COR-L47 (cell line): Measurements from ENCODE around the gene SLC23A3.
A peak's percentile ranks its signal among the peaks of the same experiment; 100 is the strongest.
"Not testable (repeated sequence)": the region's sequence is repeated elsewhere in the genome, so short reads cannot be mapped to it uniquely, and the experiment has no call there.

Experiments
- DNase-seq: peaks from one replicate; lab custom pipeline; 2025; lab: John Stamatoyannopoulos, UW

Gene SLC23A3

DNA sequence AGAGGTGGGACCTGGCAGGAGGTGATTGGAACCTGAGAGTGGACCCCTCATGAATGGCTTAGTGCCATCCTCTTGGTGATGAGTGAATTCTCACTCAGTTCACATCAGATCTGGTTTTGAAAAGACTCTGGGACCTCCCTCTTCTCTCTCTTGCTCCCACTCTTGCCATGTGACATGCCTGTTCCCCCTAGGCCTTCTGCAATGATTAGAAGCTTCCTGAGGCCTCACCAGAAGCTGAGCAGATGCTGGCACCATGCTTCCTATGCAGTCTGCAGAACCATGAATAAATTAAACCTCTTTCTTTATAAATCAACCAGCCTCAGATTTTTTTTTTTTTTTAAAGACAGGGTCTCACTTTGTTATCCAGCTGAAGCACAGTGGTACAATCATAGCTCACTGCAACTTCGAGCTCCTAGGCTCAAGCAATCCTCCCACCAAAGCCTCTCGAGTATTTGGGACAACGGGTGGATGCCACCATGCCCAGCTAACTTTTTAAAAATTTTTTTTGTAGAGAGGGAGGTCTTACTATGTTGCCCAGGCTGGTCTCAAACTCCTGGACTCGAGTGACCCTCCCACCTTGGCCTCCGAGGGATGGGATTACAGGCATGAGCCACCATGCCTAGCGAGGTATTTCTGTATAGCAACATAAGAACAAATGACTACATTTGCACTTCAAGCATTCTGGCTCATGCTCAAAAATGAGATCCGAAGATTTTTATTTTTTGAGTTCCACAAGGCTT lies 34.8 kb upstream of the SLC23A3 start:
- no peak for DNase-seq

DNA sequence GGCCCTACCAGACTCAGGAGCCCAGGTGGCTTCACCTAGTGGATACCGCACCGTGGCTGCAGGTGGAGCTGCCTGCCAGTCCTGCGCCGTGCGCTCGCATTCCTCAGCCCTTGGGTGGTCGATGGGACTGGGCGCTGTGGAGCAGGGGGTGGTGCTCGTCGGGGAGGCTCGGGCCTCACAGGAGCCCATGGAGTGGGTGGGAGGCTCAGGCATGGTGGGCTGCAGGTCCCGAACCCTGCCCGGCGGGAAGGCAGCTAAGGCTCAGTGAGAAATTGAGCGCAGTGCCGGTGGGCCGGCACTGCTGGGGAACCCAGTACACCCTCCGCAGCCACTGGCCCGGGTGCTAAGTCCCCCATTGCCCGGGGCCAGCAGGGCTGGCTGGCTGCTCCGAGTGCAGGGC lies 31.5 kb upstream of the SLC23A3 start:
- DNase-seq = not testable (repeated sequence)

DNA sequence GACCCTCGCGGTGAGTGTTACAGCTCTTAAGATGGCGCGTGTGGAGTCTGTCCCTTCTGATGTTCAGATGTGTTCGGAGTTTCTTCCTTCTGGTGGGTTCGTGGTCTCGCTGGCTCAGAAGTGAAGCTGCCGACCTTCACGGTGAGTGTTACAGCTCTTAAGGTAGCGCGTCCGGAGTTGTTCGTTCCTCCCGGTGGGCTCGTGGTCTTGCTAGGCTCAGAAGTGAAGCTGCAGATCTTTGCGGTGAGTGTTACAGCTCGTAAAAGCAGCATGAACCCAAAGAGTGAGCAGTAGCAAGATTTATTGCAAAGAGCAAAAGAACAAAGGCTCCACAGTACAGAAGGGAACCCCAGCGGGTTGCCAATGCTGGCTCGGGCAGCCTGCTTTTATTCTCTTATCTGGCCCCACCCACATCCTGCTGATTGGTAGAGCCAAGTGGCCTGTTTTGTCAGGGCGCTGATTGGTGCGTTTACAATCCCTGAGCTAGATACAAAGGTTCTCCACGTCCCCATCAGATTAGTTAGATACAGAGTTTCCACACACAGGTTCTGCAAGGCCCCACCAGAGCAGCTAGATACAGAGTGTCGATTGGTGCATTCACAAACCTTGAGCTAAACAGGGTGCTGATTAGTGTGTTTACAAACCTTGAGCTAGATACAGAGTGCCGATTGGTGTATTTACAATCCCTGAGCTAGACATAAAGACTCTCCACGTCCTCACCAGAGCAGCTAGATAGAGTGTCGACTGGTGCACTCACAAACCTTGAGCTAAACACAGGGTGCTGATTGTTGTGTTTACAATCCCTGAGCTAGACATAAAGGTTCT lies 30.9 kb upstream of the SLC23A3 start:
- not testable (repeated sequence) for DNase-seq

DNA sequence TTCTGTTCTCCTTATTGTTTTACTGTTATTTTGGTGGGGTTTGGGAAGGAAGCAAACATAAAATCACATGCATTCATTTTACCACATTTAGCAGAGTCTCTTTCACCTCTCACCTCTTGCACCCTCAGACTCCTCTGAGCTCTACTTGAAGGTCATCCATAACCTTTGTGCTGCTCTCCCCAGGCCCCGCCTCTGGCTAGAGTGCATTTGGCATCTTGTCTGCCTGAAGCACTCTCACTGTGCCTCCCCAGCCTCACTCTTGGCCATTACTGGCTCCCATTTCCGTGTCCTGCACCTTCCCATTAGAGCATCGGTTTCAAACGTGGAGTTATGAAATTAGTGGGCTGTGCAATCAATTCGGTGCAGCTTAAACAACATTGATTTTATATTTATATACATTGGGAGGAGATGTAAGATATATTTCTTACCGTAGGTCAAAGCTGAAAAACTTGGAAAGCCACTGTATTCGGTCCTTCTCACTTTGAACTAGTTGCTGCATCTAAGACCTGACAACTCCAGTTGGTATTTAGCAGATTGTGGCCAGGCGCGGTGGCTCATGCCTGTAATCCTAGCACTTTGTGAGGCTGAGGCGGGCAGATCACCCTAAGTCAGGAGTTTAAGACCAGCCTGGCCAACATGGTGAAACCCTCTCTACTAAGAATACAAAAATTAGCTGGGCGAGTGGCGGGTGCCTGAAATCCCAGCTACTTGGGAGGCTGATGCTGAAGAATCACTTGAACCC lies 29.8 kb upstream of the SLC23A3 start:
- DNase-seq = no peak

DNA sequence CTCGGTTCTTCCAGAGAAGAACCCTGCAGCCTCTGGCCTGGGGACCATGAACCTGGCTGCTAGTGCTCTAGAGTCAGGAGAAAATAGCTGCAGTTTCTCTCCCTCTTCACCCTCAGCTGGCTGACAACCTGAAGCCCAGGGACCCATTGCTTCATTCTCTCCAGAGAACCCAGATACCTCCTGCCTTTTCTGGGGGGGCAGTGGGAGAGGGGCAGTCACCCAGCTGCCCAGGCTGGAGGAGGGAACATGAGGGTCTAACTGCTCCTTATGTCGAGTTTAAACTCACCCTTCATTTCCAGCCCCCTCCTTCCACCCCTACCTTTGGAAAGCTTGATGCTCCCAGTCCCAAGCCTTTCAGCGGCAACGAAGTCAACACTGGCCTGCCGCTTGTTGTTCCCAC lies 29.1 kb upstream of the SLC23A3 start:
- DNase-seq = no peak

DNA sequence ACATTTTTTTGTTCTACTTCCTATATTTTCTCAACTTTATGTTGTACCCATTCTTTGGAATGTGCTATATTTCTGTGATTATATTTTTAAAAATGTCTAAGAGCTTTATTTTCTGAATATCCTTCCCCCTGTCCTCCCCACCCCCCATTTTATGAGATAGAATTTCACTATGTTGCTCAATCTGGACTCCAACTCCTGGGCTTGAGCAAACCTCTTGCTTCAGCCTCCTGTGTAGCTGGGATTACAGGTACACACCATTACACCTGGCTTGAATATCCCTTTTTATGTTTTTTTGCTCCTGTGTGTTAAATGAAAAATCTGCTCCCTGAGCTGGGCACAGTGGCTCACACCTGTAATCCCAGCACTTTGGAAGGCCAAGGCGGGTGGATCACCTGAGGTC lies 27.6 kb upstream of the SLC23A3 start:
- DNase-seq = no peak

DNA sequence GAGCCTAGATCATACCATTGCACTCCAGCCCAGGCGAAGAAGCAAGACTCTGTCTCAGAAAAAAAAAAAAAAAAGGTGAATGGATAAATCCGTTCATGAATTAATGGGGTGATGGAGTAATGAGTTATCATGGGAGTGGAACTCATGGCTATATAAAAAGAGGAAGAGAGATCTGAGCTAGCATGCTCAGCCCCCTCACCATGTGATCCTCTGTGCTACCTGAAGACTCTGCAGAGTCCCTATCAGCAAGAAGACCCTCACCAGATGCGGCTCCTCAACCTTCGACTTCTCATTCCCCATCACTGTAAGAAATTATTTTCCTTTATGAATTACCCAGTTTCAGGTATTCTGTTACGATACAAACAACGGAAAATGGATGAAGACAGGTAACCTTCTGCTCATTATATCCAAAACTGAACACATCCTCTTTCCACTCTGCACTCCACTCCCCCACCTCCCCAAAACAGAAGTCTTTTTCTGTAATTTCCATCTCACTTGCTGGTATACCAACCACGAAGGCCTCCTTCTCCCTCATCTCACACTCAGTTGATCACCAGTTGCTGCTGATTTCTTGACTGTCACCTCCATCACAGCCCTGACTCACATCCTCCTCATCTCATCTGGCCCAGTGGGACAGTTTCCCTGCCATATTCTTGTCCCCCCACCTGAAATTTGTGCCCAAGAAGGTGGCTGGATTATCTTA lies 17.1 kb upstream of the SLC23A3 start:
- DNase-seq = no peak

DNA sequence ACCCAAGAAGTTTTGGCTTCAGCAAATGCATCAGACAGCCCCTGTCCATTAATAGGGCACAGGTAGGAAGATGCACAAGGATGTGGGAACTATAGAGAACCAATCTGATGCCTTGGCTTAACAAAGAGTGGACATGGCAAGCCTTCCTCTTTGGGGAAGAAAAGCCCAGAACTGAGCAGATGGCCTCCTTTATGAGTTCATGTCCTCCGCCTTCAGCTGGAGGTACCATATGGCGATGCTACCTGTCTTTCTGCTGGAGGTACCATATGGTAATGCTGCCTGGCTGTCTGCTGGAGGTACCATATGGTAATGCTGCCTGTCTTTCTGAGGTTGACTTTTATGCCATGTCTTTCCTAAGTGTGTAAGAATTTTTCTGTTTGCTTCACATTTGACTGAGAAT lies 14.3 kb upstream of the SLC23A3 start:
- no peak for DNase-seq

DNA sequence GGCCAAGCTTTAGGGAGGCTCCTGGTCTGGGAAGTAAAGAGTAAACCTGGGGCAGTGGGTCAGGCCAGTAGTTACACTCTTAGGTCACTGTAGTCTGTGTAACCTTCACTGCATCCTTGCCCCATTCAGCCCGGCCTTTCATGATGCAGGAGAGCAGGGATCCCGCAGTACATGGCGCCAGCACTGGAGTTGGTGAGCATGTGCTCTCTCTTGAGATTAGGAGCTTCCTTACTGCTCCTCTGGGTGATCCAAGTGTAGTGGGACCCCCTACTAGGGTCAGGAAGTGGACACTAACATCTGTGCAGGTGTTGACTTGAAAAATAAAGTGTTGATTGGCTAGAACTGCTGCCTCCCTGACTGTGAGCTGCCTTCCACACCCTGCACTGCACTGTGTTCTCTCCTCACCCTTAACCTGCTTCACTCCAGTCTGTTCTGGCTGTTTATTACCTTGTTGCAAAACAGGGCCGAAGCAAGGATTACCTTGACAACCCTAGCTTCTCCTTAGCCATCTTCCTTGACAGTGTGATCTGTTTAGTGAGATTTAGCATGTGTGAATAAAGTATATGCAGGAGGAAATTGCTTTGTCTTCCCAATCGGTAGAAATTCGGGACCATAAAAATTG lies 13.4 kb upstream of the SLC23A3 start:
- DNase-seq = no peak

DNA sequence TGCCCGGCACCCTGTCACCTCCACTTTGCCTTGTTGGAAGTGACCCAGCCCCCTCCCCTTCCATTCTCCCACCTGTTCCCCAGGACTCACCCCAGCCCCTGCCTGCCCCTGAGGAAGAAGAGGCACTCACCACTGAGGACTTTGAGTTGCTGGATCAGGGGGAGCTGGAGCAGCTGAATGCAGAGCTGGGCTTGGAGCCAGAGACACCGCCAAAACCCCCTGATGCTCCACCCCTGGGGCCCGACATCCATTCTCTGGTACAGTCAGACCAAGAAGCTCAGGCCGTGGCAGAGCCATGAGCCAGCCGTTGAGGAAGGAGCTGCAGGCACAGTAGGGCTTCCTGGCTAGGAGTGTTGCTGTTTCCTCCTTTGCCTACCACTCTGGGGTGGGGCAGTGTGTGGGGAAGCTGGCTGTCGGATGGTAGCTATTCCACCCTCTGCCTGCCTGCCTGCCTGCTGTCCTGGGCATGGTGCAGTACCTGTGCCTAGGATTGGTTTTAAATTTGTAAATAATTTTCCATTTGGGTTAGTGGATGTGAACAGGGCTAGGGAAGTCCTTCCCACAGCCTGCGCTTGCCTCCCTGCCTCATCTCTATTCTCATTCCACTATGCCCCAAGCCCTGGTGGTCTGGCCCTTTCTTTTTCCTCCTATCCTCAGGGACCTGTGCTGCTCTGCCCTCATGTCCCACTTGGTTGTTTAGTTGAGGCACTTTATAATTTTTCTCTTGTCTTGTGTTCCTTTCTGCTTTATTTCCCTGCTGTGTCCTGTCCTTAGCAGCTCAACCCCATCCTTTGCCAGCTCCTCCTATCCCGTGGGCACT lies 12.7 kb upstream of the SLC23A3 start:
- no peak for DNase-seq

DNA sequence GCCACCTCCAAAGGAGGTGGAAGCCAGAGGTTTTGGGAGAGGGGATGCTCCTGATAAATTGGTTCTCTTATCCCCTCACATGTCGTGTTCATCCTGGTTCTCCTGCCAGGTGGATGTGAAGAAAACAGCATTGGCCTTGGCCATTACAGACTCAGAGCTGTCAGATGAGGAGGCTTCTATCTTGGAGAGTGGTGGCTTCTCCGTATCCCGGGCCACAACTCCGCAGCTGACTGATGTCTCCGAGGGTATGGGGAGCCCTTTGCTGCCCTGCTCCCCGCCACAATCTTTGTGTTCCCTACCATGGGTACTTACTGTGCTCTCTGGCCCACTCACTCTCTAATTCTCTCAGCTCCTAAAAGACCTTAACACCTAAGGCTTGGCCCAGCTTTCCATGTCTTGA lies 11.7 kb upstream of the SLC23A3 start:
- no peak for DNase-seq

DNA sequence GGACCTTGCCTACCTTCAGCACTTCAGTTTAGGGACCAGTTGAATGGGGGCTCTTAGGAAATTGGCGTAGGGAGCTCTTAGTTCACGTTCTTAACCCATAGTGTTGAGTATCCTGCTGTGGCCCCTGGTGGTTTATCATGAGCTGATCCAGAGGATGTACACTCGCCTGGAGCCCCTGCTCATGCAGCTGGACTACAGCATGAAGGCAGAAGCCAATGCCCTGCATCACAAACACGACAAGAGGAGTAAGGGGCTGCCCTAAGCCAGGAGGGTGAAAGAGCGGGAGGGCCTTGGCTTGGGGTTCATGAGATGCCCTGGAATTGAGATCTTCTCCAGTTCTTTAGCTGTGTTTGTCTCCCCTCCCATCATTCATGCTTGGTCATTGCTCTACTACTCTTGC lies 11.1 kb upstream of the SLC23A3 start:
- no peak for DNase-seq

DNA sequence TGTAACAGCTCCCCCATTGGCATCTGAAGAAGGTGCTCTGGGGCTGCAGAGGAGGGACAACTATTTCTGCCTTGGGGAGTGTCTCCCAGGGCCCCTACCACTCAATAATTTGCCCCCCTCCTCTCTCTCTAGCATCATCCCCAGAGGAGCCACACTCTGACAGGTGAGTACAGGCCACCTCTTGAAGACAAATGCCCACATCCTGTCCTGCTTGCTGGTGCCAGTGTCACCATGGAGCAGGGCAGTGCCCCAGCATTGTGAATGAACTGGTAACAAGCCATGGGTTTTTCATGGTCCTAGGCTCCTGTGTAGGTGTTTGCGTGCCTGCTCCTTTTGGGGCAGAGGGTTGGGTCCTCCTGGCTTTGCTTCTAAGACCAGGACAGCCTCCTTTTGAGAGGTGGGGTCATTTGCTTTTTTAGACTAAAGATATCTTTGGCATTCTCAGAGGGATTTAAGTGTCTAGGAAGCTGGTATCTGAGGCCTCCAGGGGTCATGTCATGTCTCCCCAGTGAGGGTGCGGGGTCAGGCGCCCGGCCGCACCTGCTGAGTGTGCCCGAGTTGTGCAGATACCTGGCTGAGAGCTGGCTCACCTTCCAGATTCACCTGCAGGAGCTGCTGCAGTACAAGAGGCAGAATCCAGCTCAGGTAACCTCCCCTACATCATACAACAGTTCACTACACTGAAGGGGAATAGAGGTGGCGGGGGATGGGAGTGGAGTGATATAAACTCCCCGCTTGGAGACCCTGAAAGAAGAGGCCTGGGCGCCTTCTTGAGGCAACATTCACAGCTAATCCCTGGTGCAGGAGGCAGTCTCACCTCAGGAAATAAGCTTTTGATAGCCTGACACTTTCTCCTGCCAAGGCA lies 10.0 kb upstream of the SLC23A3 start:
- no peak for DNase-seq

DNA sequence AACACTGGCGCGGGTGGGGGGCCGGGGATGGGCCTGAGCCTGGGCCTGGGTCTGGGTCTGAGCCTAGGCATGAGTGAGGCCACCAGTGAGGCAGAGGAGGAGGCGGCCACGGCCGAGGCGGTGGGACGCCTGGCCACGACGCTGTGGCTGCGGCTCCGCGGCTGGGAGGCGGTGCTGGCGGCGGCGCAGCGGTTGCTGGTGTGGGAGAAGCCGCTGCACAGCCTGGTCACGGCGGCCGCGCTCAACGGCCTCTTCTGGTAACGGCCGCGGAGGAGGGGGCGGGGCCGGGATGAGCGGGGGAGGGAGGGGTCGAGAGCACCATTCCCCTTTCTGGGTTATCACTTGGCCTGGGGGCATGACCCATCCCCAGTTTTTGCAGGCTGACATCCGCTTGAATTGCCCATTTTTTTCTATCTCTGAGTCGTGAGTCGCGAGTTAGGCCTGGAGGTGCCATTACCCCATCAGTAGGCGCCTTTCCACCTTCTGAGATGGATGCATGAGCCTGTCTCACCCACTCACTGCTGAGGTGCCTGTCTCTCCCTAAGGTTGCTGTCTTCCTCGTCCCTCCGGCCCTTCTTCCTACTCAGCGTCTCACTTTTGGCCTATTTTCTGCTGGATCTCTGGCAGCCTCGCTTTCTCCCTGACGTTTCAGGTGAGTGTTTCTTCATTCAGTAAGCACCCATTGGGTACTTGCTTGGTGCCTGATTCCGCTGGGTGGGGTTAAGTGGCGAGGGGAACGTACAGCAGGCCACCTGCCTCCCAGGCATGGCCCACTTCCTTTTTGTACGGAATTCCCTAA lies 8.7 kb upstream of the SLC23A3 start:
- DNase-seq = no peak

DNA sequence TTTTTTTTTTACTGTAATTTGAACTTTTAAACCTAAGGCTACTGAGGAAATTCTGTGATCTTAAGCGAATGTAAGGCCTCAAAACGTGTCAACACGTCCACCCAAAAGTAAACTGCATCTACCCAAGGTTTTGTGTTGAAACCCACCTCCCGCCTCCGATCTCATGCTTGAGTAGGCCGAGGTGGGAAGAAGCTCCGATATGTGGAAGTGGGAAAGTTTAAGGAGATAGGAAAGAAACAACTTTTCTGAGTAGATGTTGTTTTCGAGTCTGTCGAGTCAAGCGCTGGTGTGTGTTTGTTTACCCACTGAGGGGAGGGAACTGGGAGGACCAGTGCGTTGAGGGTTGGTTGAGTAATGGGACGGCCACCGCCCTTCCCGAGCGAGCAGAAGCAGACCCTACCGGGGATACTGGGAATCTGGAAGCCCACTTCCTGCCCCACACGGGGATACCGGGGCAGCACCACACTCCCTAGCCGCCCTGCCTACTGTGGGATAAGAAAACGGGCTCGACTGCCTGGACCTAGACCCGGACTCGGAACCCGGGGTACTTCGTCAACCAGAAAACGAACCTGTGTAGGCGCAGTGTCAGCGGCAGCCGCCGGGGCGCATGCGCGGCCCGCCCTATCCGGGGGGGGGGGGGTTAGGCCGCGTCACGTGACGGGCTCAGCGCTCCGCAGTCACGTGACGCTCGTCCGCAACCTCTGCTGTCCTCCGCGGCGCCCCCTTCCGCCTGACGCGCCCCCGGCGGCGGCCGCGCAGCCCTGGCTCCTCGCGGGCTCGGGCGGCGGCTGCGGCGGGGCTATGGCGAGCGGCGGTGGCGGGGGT lies 7.9 kb upstream of the SLC23A3 start, which contains the start of gene RETREG2:
Gene RETREG2, plus strand, starts transcription at position 724 of the 825 bp plus-strand sequence. Its CDS starts 78 bp downstream, at position 802.
- DNase-seq = peak; percentile 86

DNA sequence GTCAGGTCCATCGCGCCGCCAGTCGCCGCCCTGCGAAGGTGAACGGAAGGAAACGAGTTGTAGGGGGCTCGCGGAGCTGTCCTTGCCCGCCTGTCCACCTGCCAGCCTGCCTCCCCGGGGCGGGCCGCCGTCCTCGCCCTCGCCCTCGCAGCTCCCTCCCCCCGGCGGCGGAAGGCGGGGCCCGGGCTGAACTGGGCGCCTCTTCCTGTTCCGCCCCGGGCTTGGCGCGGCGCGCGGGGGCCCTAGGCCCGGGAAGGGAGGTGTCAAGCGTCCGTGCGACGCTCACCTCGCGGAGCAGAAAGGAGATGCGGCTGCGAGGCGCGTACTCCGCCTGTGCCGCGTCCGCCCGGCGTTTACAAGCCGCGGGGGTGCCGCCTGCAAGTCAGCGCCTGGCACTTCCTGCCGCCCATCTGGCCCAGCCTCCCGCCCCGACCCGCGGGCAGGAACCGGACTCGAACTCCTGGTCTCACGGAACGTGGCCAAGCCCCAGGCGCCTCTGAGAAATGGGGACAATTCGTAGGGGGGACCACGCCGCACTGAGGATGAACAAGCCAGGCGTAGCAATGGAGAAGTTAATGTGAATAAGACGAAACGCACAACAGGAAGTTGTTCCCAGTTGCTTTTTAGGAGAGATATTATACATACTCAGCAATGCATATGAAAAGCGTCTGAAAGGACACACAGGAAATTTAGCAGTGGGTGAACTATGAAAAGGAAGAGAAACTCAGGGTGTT lies 7.2 kb upstream of the SLC23A3 start, which contains the start of gene CNPPD1:
Gene CNPPD1, minus strand, starts transcription at position 108 of the 734 bp plus-strand sequence. Its CDS starts 97 bp downstream, at position 11.
- DNase-seq = peak; percentile 84
